ENCODE data around the gene PRDM15.

PRDM15 gene

DNA sequence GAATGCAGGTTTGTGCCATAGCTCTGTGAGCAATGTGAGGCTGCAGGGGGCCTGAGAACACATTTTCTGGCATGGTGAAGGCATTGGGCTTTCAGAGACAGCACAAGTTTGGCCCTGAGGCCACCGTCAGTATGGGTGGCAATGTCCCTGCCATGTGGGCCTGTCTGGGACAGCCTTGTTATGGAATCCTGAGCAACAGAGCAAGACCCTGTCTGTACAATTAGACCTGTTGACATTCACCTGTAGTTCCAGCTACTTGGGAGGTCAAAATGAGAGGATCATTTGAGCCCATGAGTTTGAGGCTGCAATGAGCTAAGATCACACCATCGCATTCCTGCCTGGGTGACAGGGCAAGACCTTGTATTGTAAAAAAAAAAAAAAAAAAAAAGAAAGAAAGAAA lies 35.6 kb downstream of the PRDM15 start:
- intact Hi-C loops (cut with micrococcal nuclease), result no loop called here
- H3K4me1 Mint-ChIP-seq (ENCODE audit: low read depth), result peaks cover 5% of the 10 kb centered on the region
- H3K4me3 Mint-ChIP-seq, result no peak overlapping the region
- H3K36me3 Mint-ChIP-seq (ENCODE audit: low read depth), result peaks cover 65% of the 10 kb centered on the region
- no peaks in the 10 kb centered on the region for H3K27me3 Mint-ChIP-seq
- H3K9me3 Mint-ChIP-seq, result peaks cover 18% of the 10 kb centered on the region
- H3K27ac Mint-ChIP-seq, result no peak overlapping the region

DNA sequence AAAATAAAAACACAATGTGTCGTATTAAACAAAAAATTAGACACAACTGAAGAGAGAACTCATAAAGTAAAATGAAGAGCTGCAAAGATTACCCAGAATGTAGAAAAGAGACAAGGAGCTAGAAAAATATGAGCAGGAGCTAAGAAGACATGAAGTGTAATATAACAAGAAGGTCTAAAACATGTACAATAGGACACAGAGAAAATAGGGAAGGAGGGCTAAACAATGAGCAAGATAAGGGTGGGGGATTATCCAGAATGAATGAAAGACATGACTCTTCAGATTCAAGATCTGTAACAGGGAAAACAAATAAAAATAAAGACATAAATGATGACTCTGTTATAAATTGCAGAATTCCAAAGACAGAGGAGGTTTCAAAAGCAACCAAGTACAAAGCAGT lies 38.3 kb downstream of the PRDM15 start:
- peaks cover 18% of the 10 kb centered on the region for H3K9me3 Mint-ChIP-seq
- H3K27ac Mint-ChIP-seq, result no peak overlapping the region
- no peaks in the 10 kb centered on the region for H3K27me3 Mint-ChIP-seq
- H3K36me3 Mint-ChIP-seq (ENCODE audit: low read depth), result peaks cover 71% of the 10 kb centered on the region
- no peak overlapping the region for H3K4me3 Mint-ChIP-seq
- H3K4me1 Mint-ChIP-seq (ENCODE audit: low read depth), result peaks cover 5% of the 10 kb centered on the region
- intact Hi-C loops (cut with micrococcal nuclease), result no loop called here

DNA sequence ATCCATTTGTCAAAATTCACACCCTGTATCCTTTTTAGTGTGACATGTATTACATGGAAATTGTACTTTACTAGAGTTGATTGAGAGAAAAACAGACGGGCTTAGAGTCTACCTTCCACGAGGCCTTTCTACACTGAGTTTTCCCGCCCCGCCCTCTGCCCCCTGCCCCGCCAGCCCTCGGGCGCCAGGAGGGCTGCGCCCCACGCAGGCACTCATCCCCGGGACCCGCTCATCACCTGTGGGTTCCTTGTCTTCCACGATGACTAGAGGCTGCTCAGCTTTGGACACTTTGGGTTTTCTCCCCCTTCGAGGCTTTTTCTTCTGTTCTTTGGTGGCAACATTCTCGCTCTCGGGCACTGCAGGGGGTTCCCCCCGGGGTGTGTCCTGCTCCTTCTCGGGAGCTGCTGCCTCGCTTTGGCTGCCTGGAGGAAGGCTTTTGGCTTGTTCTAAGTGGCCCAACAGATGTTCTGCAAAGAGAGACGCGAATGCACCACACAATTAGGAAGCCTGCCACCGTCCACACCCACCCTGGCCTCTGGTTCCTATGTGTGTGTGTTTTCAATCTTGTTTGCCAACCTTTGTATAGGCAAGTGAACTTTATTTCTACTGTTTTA lies 39.6 kb downstream of the PRDM15 start:
- Mint-ChIP-seq H3K4me3 (no peak overlapping the region), H3K27me3 (no peaks in the 10 kb centered on the region), H3K27ac (no peak overlapping the region), H3K36me3 (ENCODE audit: low read depth) (peaks cover 78% of the 10 kb centered on the region), H3K9me3 (peaks cover 18% of the 10 kb centered on the region), H3K4me1 (ENCODE audit: low read depth) (peaks cover 5% of the 10 kb centered on the region)
- intact Hi-C loops (cut with micrococcal nuclease), result no loop called here

DNA sequence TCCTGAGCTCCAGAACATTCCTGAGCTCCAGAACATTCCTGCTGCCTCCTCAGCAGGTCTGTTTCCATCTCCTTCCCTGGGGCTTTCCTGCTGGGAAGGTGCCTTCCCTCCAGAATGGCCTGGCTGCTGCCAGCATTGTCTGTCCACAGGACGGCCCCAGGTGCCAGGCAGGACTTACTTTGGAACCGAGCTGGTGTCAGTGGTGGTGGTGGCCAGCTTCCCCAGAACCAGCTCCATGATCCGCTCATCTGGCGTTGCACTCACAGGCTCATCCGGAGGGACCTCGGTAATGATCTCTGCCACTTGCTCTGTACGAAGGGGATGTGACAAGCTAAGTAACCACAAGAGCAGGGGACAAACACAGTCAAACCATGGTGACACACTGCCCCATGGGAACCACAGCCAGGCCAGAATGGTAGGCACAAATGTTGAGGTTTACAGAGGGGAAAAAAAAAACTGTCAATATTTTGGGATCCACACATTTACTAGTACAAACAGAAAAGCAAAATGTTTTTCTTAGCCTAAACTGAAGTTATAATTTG lies 41.3 kb downstream of the PRDM15 start:
- Mint-ChIP-seq H3K27me3 (no peaks in the 10 kb centered on the region), H3K4me1 (ENCODE audit: low read depth) (no peaks in the 10 kb centered on the region), H3K27ac (no peak overlapping the region), H3K9me3 (peaks cover 18% of the 10 kb centered on the region), H3K36me3 (ENCODE audit: low read depth) (peaks cover 69% of the 10 kb centered on the region), H3K4me3 (no peak overlapping the region)
- intact Hi-C loops (cut with micrococcal nuclease), result no loop called here

GRCh38 chr21:41836166-41837015 lies 42.8 kb downstream of the PRDM15 start:
- H3K36me3 Mint-ChIP-seq (ENCODE audit: low read depth), result peaks cover 66% of the 10 kb centered on the region
- intact Hi-C loops (cut with micrococcal nuclease), result no loop called here
- no peaks in the 10 kb centered on the region for H3K27me3 Mint-ChIP-seq
- H3K27ac Mint-ChIP-seq, result no peak overlapping the region
- H3K9me3 Mint-ChIP-seq, result peaks cover 13% of the 10 kb centered on the region
- no peaks in the 10 kb centered on the region for H3K4me1 Mint-ChIP-seq (ENCODE audit: low read depth)
- H3K4me3 Mint-ChIP-seq, result no peak overlapping the region

GRCh38 chr21:41835711-41836154 lies 43.4 kb downstream of the PRDM15 start:
- no peak overlapping the region for H3K4me3 Mint-ChIP-seq
- H3K9me3 Mint-ChIP-seq, result peaks cover 7% of the 10 kb centered on the region
- no peaks in the 10 kb centered on the region for H3K4me1 Mint-ChIP-seq (ENCODE audit: low read depth)
- H3K36me3 Mint-ChIP-seq (ENCODE audit: low read depth), result peaks cover 59% of the 10 kb centered on the region
- no peak overlapping the region for H3K27ac Mint-ChIP-seq
- H3K27me3 Mint-ChIP-seq, result no peaks in the 10 kb centered on the region
- intact Hi-C loops (cut with micrococcal nuclease), result no loop called here

DNA sequence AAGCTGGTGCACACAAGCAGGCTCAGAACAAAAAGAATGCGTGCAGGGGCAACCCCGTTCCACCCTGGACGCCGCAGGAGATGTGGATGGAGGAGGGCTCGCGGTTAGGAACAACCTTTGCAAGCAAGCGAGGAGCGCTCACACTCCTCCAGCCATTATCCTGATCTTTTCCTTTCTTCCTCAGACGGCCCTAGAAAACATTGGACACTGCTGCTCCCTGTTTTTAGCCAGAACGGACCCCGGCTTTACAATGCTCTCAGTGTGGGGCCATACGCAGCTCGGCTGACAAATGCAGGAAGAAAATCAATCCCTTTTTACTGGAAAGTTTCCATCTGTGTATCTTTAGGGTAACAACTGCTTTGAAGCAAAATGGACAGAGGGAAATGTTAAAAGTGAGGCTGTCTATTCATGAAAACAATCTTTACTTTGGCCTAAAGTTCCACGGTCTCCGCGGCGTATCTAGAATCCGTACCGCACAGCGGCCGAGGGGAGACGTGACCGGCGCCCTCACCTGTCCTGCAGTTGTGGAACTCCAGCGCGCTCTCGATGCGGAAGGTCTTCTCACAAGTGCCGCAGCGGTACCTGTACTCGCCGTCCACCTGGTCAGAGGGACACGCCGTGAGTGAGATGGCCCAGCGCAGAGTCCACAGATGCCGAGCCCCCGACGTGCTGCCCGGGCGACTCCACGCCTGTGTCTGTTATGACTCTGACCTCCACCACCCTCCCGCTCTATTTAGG lies 44.0 kb downstream of the PRDM15 start:
- Mint-ChIP-seq H3K27ac (no peak overlapping the region), H3K4me3 (no peak overlapping the region), H3K9me3 (peaks cover under 1% of the 10 kb centered on the region), H3K4me1 (ENCODE audit: low read depth) (no peaks in the 10 kb centered on the region), H3K27me3 (no peaks in the 10 kb centered on the region), H3K36me3 (ENCODE audit: low read depth) (peaks cover 53% of the 10 kb centered on the region)
- intact Hi-C loops (cut with micrococcal nuclease), result no loop called here

- no peak overlapping the region for H3K27ac Mint-ChIP-seq
- no peaks in the 10 kb centered on the region for H3K9me3 Mint-ChIP-seq
- no peaks in the 10 kb centered on the region for H3K4me1 Mint-ChIP-seq (ENCODE audit: low read depth)
- no peak overlapping the region for H3K4me3 Mint-ChIP-seq
- H3K27me3 Mint-ChIP-seq, result no peaks in the 10 kb centered on the region
- peaks cover 46% of the 10 kb centered on the region for H3K36me3 Mint-ChIP-seq (ENCODE audit: low read depth)
- intact Hi-C loops (cut with micrococcal nuclease), result no loop called here
Observed at GRCh38 chr21:41834252-41834925, 44.8 kb downstream of the PRDM15 start.

DNA sequence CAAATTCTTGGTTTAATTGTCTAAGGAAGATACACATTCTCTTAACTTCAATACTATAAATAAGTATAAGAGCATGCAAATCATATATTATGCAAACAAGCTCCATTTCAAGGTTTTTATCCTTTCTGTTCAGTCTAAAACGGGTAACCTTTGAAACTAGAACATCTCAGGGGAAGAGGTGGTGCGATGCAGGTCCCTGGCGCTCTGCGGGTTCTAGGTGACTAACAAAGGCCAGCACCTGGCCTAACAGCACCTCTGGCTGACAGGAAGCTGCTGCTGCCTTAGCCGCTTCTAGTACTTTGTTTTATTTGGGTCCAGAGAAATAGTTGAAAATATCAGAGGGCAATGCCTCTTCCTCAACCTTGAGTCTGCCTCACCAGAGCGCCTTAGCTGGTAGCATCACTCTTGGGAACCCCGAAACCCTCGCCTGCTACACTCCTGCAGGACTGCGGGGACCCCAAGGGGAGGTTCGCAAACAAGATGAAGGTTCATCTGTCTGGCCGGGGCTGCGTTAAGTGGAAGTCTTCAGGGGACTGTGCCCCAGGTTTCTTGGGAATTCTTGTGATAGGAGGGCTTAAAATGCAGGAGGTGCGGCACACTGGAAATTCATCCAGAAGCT lies 45.5 kb downstream of the PRDM15 start:
- Mint-ChIP-seq H3K27me3 (no peaks in the 10 kb centered on the region), H3K27ac (no peak overlapping the region), H3K9me3 (no peaks in the 10 kb centered on the region), H3K4me3 (no peak overlapping the region), H3K36me3 (ENCODE audit: low read depth) (peaks cover 38% of the 10 kb centered on the region), H3K4me1 (ENCODE audit: low read depth) (no peaks in the 10 kb centered on the region)
- intact Hi-C loops (cut with micrococcal nuclease), result no loop called here

- Mint-ChIP-seq H3K27me3 (no peaks in the 10 kb centered on the region), H3K27ac (no peak overlapping the region), H3K9me3 (no peaks in the 10 kb centered on the region), H3K4me1 (ENCODE audit: low read depth) (no peaks in the 10 kb centered on the region), H3K4me3 (no peak overlapping the region), H3K36me3 (ENCODE audit: low read depth) (peaks cover 34% of the 10 kb centered on the region)
- intact Hi-C loops (cut with micrococcal nuclease), result no loop called here
Observed at GRCh38 chr21:41832596-41833496, 46.3 kb downstream of the PRDM15 start.

DNA sequence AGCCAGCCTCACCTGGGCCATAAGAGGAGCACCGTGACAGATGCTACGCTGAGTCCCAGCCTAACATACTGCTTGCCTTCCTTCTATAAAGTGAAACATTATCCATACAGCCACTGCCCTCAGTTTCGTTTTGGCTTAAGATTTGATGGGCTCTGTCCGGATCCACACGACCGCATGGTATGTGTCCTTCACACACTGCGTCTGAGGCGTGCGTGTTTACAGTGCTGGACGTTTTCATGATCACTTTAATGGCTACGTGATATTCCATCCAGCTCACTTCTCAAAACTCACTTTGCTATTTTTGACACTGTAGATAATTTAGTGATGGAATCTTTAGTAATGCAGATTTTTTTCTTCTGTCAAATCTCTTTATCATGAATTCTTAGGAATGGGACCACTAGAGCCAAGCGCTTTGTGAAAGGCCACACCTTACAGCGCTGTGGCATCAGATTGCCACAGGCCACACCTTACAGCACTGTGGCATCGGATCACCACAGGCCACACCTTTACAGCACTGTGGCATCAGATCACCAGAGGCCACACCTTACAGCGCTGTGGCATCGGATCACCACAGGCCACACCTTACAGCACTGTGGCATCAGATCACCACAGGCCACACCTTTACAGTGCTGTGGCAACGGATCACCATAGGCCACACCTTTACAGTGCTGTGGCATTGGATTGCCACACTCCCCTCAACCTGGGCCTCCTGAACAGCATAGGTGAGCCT lies 47.1 kb downstream of the PRDM15 start:
- no peaks in the 10 kb centered on the region for H3K9me3 Mint-ChIP-seq
- peaks cover 27% of the 10 kb centered on the region for H3K36me3 Mint-ChIP-seq (ENCODE audit: low read depth)
- intact Hi-C loops (cut with micrococcal nuclease), result no loop called here
- H3K4me3 Mint-ChIP-seq, result no peak overlapping the region
- H3K4me1 Mint-ChIP-seq (ENCODE audit: low read depth), result no peaks in the 10 kb centered on the region
- no peak overlapping the region for H3K27ac Mint-ChIP-seq
- no peaks in the 10 kb centered on the region for H3K27me3 Mint-ChIP-seq

- Mint-ChIP-seq H3K4me3 (no peak overlapping the region), H3K9me3 (no peaks in the 10 kb centered on the region), H3K4me1 (ENCODE audit: low read depth) (no peaks in the 10 kb centered on the region), H3K27me3 (no peaks in the 10 kb centered on the region), H3K36me3 (ENCODE audit: low read depth) (peaks cover 21% of the 10 kb centered on the region), H3K27ac (no peak overlapping the region)
- intact Hi-C loops (cut with micrococcal nuclease), result no loop called here
Observed at GRCh38 chr21:41831453-41831831, 47.7 kb downstream of the PRDM15 start.
